Hepatocyte (in vitro differentiated cells): ENCODE data around the gene SLFN5.

Experiments used
- CTCF ChIP-seq: fragments of 200-600 bp; sonication (generic); IDR thresholded peaks from 2 replicates; pipeline ENCODE4 v1.5.1; 2016; ENCODE audit warnings: antibody characterized with exemption, mild to moderate bottlenecking; ENCODE audit not compliant: poor library complexity
- EZH2 ChIP-seq: fragments of 200-600 bp; sonication (generic); IDR thresholded peaks from 2 replicates; pipeline ENCODE4 v1.6.1; 2016; ENCODE audit warnings: antibody characterized with exemption, mild to moderate bottlenecking, borderline replicate concordance
- EZH2phosphoT487 ChIP-seq: fragments of 200-600 bp; sonication (generic); IDR thresholded peaks from one replicate; pipeline ENCODE4 v1.6.1; 2018; ENCODE audit warnings: antibody characterized with exemption, mild to moderate bottlenecking, low read depth, moderate library complexity; ENCODE audit not compliant: unreplicated experiment, severe bottlenecking

- TF ChIP-seq CTCF (no peak), EZH2phosphoT487 (no peak), EZH2 (no peak)
Observed at GRCh38 chr17:35284955-35285354, 42.1 kb downstream of the SLFN5 start.
